Parathyroid adenoma (tissue), 2 donors: ENCODE results near the gene NUP133.
A peak's percentile ranks its signal among the peaks of the same experiment; 100 is the strongest.

ENCODE experiments used
- H2AFZ ChIP-seq: fragments of 300-600 bp; sonication (generic); one replicate; pipeline ENCODE4 v1.7.0; 2017; ENCODE audit warnings: antibody characterized with exemption, mild to moderate bottlenecking
- H3K27ac ChIP-seq: fragments of 300-600 bp; sonication (generic); one replicate; pipeline ENCODE4 v1.7.0; 2017
- H3K27me3 ChIP-seq: fragments of 300-600 bp; sonication (generic); one replicate; pipeline ENCODE4 v1.7.0; 2017; ENCODE audit warnings: low read length; ENCODE audit not compliant: control insufficient read depth, insufficient read depth
- H3K36me3 ChIP-seq: fragments of 300-600 bp; sonication (generic); one replicate; pipeline ENCODE4 v1.7.0; 2017; ENCODE audit warnings: low read length; ENCODE audit not compliant: control insufficient read depth, insufficient read depth
- H3K4me1 ChIP-seq: fragments of 300-600 bp; sonication (generic); one replicate; pipeline ENCODE4 v1.7.0; 2017; ENCODE audit warnings: control low read depth
- H3K4me2 ChIP-seq: fragments of 300-600 bp; sonication (generic); one replicate; pipeline ENCODE4 v1.7.0; 2017; ENCODE audit warnings: low read length
- H3K4me3 ChIP-seq: fragments of 300-600 bp; sonication (generic); one replicate; pipeline ENCODE4 v1.7.0; 2017; ENCODE audit warnings: low read depth, low read length
- H3K79me2 ChIP-seq: fragments of 300-600 bp; sonication (generic); one replicate; pipeline ENCODE4 v1.7.0; 2017; ENCODE audit warnings: control low read depth
- H3K9ac ChIP-seq: fragments of 300-600 bp; sonication (generic); one replicate; pipeline ENCODE4 v1.7.0; 2017; ENCODE audit warnings: mild to moderate bottlenecking
- H3K9me3 ChIP-seq: fragments of 300-600 bp; sonication (generic); one replicate; pipeline ENCODE4 v1.7.0; 2017; ENCODE audit warnings: low read length; ENCODE audit not compliant: control insufficient read depth
- CTCF ChIP-seq: fragments of 300-600 bp; sonication (generic); IDR thresholded peaks from one replicate; pipeline ENCODE4 v1.7.0; 2017; ENCODE audit warnings: antibody characterized with exemption, mild to moderate bottlenecking
- donor health status: primary hyperparathyroidism.

NUP133 gene

GRCh38 chr1:229509576-229509975 is 1.4 kb upstream of the NUP133 start:
- Histone ChIP-seq H3K4me2 (no peak overlapping the region), H3K27me3 (no peaks in the 10 kb centered on the region), H3K9me3 (no peaks in the 10 kb centered on the region), H2AFZ (peak overlapping the region; percentile 50), H3K27ac (no peak overlapping the region), H3K79me2 (no peaks in the 10 kb centered on the region), H3K4me3 (no peak overlapping the region), H3K36me3 (no peaks in the 10 kb centered on the region), H3K4me1 (no peaks in the 10 kb centered on the region), H3K9ac (no peak overlapping the region)
- TF ChIP-seq CTCF = no peak

GRCh38 chr1:229508823-229509337 is 739 bp upstream of the NUP133 start:
- H3K9me3 ChIP-seq = no peaks in the 10 kb centered on the region
- TF ChIP-seq CTCF = no peak
- no peaks in the 10 kb centered on the region for H3K36me3 ChIP-seq
- H3K4me2 ChIP-seq = peak overlapping the region; percentile 62
- H3K9ac ChIP-seq = no peak overlapping the region
- H2AFZ ChIP-seq = peak overlapping the region; percentile 94
- H3K4me1 ChIP-seq = no peaks in the 10 kb centered on the region
- no peaks in the 10 kb centered on the region for H3K27me3 ChIP-seq
- H3K27ac ChIP-seq = peak overlapping the region; percentile 86
- no peaks in the 10 kb centered on the region for H3K79me2 ChIP-seq
- peak overlapping the region; percentile 85 for H3K4me3 ChIP-seq

- H3K4me3 ChIP-seq = peak overlapping the region; percentile 85
- H3K4me2 ChIP-seq = peak overlapping the region; percentile 62
- H3K27ac ChIP-seq = peak overlapping the region; percentile 86
- no peaks in the 10 kb centered on the region for H3K36me3 ChIP-seq
- no peaks in the 10 kb centered on the region for H3K4me1 ChIP-seq
- no peaks in the 10 kb centered on the region for H3K9me3 ChIP-seq
- H3K79me2 ChIP-seq = no peaks in the 10 kb centered on the region
- no peaks in the 10 kb centered on the region for H3K27me3 ChIP-seq
- H2AFZ ChIP-seq = peak overlapping the region; percentile 94
- TF ChIP-seq CTCF = no peak
- H3K9ac ChIP-seq = no peak overlapping the region
Observed at GRCh38 chr1:229507502-229507901, 639 bp downstream of the NUP133 start.

- no peak overlapping the region for H3K9ac ChIP-seq
- H3K9me3 ChIP-seq = no peaks in the 10 kb centered on the region
- H3K36me3 ChIP-seq = no peaks in the 10 kb centered on the region
- H3K27me3 ChIP-seq = no peaks in the 10 kb centered on the region
- no peaks in the 10 kb centered on the region for H3K4me1 ChIP-seq
- H3K4me3 ChIP-seq = peak overlapping the region; percentile 85
- peak overlapping the region; percentile 62 for H3K4me2 ChIP-seq
- TF ChIP-seq CTCF = no peak
- H3K79me2 ChIP-seq = no peaks in the 10 kb centered on the region
- H2AFZ ChIP-seq = no peak overlapping the region
- no peak overlapping the region for H3K27ac ChIP-seq
Observed at GRCh38 chr1:229506633-229507032, 1.5 kb downstream of the NUP133 start.

- Histone ChIP-seq H3K79me2 (no peaks in the 10 kb centered on the region), H3K27ac (no peak overlapping the region), H3K9ac (no peak overlapping the region), H2AFZ (no peak overlapping the region), H3K36me3 (no peaks in the 10 kb centered on the region), H3K4me3 (no peak overlapping the region), H3K9me3 (no peaks in the 10 kb centered on the region), H3K4me2 (no peak overlapping the region), H3K27me3 (no peaks in the 10 kb centered on the region), H3K4me1 (no peaks in the 10 kb centered on the region)
- TF ChIP-seq CTCF = no peak
Observed at GRCh38 chr1:229495782-229496181, 12.4 kb downstream of the NUP133 start.
